Measurements from ENCODE around the gene EPS15. TPM values are rescaled to one million over a fixed set of nuclear protein-coding genes. Genes with fewer than 3 reads are reported as not detected.

EPS15 gene
- total and polyA plus RNA-seq, 2 of the 13 experiments (the other 11 are each of a cell fraction or from before 2014, with no cell fraction given): 14.3 to 19.3 TPM

DNA sequence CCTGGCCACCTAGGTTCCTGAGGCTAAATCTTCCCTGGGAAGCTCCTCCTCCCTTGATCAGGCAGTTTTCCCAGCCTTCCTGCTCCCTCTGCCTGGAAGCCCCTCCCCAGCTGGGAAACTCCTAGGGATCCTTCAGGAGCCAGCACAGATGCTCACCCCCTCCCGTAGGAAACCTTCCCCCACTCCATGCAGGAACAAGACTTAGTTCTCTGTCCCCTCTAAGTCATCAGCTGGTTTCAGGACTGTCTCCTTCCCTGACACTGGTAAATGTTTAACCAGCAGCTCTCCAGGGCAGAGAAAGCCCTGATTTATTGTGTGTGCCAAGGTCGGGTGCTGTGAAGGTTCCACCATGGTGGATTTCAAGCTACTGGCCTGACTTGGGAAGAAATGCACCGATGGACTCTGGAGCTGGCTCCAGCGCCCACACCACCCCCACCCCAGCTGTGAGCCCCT lies 213.7 kb downstream of the EPS15 start (continued):
- TF ChIP-seq, protein P1, sequence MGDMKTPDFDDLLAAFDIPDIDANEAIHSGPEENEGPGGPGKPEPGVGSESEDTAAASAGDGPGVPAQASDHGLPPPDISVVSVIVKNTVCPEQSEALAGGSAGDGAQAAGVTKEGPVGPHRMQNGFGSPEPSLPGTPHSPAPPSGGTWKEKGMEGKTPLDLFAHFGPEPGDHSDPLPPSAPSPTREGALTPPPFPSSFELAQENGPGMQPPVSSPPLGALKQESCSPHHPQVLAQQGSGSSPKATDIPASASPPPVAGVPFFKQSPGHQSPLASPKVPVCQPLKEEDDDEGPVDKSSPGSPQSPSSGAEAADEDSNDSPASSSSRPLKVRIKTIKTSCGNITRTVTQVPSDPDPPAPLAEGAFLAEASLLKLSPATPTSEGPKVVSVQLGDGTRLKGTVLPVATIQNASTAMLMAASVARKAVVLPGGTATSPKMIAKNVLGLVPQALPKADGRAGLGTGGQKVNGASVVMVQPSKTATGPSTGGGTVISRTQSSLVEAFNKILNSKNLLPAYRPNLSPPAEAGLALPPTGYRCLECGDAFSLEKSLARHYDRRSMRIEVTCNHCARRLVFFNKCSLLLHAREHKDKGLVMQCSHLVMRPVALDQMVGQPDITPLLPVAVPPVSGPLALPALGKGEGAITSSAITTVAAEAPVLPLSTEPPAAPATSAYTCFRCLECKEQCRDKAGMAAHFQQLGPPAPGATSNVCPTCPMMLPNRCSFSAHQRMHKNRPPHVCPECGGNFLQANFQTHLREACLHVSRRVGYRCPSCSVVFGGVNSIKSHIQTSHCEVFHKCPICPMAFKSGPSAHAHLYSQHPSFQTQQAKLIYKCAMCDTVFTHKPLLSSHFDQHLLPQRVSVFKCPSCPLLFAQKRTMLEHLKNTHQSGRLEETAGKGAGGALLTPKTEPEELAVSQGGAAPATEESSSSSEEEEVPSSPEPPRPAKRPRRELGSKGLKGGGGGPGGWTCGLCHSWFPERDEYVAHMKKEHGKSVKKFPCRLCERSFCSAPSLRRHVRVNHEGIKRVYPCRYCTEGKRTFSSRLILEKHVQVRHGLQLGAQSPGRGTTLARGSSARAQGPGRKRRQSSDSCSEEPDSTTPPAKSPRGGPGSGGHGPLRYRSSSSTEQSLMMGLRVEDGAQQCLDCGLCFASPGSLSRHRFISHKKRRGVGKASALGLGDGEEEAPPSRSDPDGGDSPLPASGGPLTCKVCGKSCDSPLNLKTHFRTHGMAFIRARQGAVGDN (CRISPR knock-in tag; IDR thresholded peaks at IDR 0.05): peak; percentile 34; the same call in 1 of the 2 replicates
- TF ChIP-seq HNF4A (CRISPR knock-in tag; IDR thresholded peaks at IDR 0.05) (0 out of 2 replicates have a peak, but pooled peaks have one; percentile 16), KMT2B (CRISPR knock-in tag; IDR thresholded peaks at IDR 0.05) (no peak), GATAD2A (CRISPR knock-in tag; IDR thresholded peaks at IDR 0.05) (peak; percentile 31; the same call in 1 of the 2 replicates), ZMYM4 (CRISPR knock-in tag; IDR thresholded peaks at IDR 0.05) (peak; percentile 59; the same call in 1 of the 2 replicates), POLR2AphosphoS2 (IDR thresholded peaks at IDR 0.05; ENCODE audit: low read depth, low read length) (no peak), SCMH1 (CRISPR knock-in tag; IDR thresholded peaks at IDR 0.05; ENCODE audit: borderline replicate concordance) (no peak), ZNF556 (CRISPR knock-in tag; IDR thresholded peaks at IDR 0.05; ENCODE audit: borderline replicate concordance) (no peak), SALL1 (CRISPR knock-in tag; IDR thresholded peaks at IDR 0.05) (peak; percentile 17; the same call in 1 of the 2 replicates)
- TF ChIP-seq, protein P2, sequence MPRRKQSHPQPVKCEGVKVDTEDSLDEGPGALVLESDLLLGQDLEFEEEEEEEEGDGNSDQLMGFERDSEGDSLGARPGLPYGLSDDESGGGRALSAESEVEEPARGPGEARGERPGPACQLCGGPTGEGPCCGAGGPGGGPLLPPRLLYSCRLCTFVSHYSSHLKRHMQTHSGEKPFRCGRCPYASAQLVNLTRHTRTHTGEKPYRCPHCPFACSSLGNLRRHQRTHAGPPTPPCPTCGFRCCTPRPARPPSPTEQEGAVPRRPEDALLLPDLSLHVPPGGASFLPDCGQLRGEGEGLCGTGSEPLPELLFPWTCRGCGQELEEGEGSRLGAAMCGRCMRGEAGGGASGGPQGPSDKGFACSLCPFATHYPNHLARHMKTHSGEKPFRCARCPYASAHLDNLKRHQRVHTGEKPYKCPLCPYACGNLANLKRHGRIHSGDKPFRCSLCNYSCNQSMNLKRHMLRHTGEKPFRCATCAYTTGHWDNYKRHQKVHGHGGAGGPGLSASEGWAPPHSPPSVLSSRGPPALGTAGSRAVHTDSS (CRISPR knock-in tag; conservative IDR thresholded peaks at IDR 0.05): no peak
- TF ChIP-seq, protein P3, sequence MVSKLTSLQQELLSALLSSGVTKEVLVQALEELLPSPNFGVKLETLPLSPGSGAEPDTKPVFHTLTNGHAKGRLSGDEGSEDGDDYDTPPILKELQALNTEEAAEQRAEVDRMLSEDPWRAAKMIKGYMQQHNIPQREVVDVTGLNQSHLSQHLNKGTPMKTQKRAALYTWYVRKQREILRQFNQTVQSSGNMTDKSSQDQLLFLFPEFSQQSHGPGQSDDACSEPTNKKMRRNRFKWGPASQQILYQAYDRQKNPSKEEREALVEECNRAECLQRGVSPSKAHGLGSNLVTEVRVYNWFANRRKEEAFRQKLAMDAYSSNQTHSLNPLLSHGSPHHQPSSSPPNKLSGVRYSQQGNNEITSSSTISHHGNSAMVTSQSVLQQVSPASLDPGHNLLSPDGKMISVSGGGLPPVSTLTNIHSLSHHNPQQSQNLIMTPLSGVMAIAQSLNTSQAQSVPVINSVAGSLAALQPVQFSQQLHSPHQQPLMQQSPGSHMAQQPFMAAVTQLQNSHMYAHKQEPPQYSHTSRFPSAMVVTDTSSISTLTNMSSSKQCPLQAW (CRISPR knock-in tag; IDR thresholded peaks at IDR 0.05): peak; percentile 85
- TF ChIP-seq, protein P4, sequence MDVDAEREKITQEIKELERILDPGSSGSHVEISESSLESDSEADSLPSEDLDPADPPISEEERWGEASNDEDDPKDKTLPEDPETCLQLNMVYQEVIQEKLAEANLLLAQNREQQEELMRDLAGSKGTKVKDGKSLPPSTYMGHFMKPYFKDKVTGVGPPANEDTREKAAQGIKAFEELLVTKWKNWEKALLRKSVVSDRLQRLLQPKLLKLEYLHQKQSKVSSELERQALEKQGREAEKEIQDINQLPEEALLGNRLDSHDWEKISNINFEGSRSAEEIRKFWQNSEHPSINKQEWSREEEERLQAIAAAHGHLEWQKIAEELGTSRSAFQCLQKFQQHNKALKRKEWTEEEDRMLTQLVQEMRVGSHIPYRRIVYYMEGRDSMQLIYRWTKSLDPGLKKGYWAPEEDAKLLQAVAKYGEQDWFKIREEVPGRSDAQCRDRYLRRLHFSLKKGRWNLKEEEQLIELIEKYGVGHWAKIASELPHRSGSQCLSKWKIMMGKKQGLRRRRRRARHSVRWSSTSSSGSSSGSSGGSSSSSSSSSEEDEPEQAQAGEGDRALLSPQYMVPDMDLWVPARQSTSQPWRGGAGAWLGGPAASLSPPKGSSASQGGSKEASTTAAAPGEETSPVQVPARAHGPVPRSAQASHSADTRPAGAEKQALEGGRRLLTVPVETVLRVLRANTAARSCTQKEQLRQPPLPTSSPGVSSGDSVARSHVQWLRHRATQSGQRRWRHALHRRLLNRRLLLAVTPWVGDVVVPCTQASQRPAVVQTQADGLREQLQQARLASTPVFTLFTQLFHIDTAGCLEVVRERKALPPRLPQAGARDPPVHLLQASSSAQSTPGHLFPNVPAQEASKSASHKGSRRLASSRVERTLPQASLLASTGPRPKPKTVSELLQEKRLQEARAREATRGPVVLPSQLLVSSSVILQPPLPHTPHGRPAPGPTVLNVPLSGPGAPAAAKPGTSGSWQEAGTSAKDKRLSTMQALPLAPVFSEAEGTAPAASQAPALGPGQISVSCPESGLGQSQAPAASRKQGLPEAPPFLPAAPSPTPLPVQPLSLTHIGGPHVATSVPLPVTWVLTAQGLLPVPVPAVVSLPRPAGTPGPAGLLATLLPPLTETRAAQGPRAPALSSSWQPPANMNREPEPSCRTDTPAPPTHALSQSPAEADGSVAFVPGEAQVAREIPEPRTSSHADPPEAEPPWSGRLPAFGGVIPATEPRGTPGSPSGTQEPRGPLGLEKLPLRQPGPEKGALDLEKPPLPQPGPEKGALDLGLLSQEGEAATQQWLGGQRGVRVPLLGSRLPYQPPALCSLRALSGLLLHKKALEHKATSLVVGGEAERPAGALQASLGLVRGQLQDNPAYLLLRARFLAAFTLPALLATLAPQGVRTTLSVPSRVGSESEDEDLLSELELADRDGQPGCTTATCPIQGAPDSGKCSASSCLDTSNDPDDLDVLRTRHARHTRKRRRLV (CRISPR knock-in tag; IDR thresholded peaks at IDR 0.05): no peak
- TF ChIP-seq, protein P5, sequence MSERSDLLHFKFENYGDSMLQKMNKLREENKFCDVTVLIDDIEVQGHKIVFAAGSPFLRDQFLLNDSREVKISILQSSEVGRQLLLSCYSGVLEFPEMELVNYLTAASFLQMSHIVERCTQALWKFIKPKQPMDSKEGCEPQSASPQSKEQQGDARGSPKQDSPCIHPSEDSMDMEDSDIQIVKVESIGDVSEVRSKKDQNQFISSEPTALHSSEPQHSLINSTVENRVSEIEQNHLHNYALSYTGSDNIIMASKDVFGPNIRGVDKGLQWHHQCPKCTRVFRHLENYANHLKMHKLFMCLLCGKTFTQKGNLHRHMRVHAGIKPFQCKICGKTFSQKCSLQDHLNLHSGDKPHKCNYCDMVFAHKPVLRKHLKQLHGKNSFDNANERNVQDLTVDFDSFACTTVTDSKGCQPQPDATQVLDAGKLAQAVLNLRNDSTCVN (CRISPR knock-in tag; IDR thresholded peaks at IDR 0.05; ENCODE audit: borderline replicate concordance): peak; percentile 72; the same call in 1 of the 2 replicates
- TF ChIP-seq, protein P6, sequence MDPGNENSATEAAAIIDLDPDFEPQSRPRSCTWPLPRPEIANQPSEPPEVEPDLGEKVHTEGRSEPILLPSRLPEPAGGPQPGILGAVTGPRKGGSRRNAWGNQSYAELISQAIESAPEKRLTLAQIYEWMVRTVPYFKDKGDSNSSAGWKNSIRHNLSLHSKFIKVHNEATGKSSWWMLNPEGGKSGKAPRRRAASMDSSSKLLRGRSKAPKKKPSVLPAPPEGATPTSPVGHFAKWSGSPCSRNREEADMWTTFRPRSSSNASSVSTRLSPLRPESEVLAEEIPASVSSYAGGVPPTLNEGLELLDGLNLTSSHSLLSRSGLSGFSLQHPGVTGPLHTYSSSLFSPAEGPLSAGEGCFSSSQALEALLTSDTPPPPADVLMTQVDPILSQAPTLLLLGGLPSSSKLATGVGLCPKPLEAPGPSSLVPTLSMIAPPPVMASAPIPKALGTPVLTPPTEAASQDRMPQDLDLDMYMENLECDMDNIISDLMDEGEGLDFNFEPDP (CRISPR knock-in tag; conservative IDR thresholded peaks at IDR 0.05): no peak
